ENCODE results near the gene SYT11. TPM values are rescaled to one million over a fixed set of nuclear protein-coding genes. Genes with fewer than 3 reads are reported as not detected.
"Not testable (repeated sequence)": the region's sequence is repeated elsewhere in the genome, so short reads cannot be mapped to it uniquely, and the experiment has no call there.

Gene SYT11
- total RNA-seq, 4 donors from 2014 or later, result 1.7 to 4.0 (median 3.5) TPM

GRCh38 chr1:155919801-155920200 lies 60.4 kb downstream of the SYT11 start:
- TF ChIP-seq POLR2A (IDR thresholded peaks at IDR 0.05) (no peak), CTCF (IDR thresholded peaks at IDR 0.05) (no peak)
- intact Hi-C loops (cut with DNase I; ENCODE audit: low total_unique reads), result no loop called here
- 94 to 98% methylated on average over 2 of the region's 2 CpGs for WGBS, 2 donors
- H3K4me3 ChIP-seq (ENCODE audit: low read depth, poor library complexity, severe bottlenecking), result no peak overlapping the region
- no peak for DNase-seq (ENCODE audit: low spot score in 2 of 2)

GRCh38 chr1:155920717-155921116 lies 61.4 kb downstream of the SYT11 start:
- DNase-seq (ENCODE audit: low spot score in 2 of 2), result no peak
- H3K4me3 ChIP-seq (ENCODE audit: low read depth, poor library complexity, severe bottlenecking), result no peak overlapping the region
- TF ChIP-seq CTCF (IDR thresholded peaks at IDR 0.05), result no peak
- TF ChIP-seq POLR2A (IDR thresholded peaks at IDR 0.05), result no peak
- intact Hi-C loops (cut with DNase I; ENCODE audit: low total_unique reads), result no loop called here
- 90 to 100% methylated on average over 3 of the region's 3 CpGs for WGBS, 2 donors

- TF ChIP-seq CTCF (IDR thresholded peaks at IDR 0.05), result no peak
- TF ChIP-seq POLR2A (IDR thresholded peaks at IDR 0.05), result no peak
- WGBS, 2 donors, result 94 to 100% methylated on average over 2 of the region's 2 CpGs
- H3K4me3 ChIP-seq (ENCODE audit: low read depth, poor library complexity, severe bottlenecking), result no peak overlapping the region
- intact Hi-C loops (cut with DNase I; ENCODE audit: low total_unique reads), result no loop called here
- no peak for DNase-seq (ENCODE audit: low spot score in 2 of 2)
These were observed 66.1 kb downstream of the SYT11 start for GRCh38 chr1:155925506-155925905.

- WGBS, 2 donors, result 51 to 58% methylated on average over 5 of the region's 5 CpGs
These were observed 69.7 kb downstream of the SYT11 start for GRCh38 chr1:155929057-155929456.

GRCh38 chr1:155930725-155931124 lies 71.4 kb downstream of the SYT11 start:
- intact Hi-C loops (cut with DNase I; ENCODE audit: low total_unique reads); H3K4me3 ChIP-seq (ENCODE audit: low read depth, poor library complexity, severe bottlenecking): not testable (repeated sequence)
- DNase-seq (ENCODE audit: low spot score in 2 of 2), result peak in 1 of 2 donors; percentile 65
- WGBS, 2 donors, result 72 to 77% methylated on average over 10 of the region's 10 CpGs

More at GRCh38 chr1:155929057-155929456, 69.7 kb downstream of the SYT11 start:
- intact Hi-C loops (cut with DNase I; ENCODE audit: low total_unique reads), result no loop called here
- DNase-seq (ENCODE audit: low spot score in 2 of 2), result no peak
- H3K4me3 ChIP-seq (ENCODE audit: low read depth, poor library complexity, severe bottlenecking), result no peak overlapping the region
- TF ChIP-seq POLR2A (IDR thresholded peaks at IDR 0.05) (no peak), CTCF (IDR thresholded peaks at IDR 0.05) (no peak)

- intact Hi-C loops (cut with DNase I; ENCODE audit: low total_unique reads), result no loop called here
- TF ChIP-seq CTCF (IDR thresholded peaks at IDR 0.05), result no peak
- TF ChIP-seq POLR2A (IDR thresholded peaks at IDR 0.05), result no peak
- H3K4me3 ChIP-seq (ENCODE audit: low read depth, poor library complexity, severe bottlenecking), result no peak overlapping the region
- 60 to 63% methylated on average over 7 of the region's 7 CpGs for WGBS, 2 donors
- DNase-seq (ENCODE audit: low spot score in 2 of 2), result peak in 1 of 2 donors; percentile 80
These were observed 72.1 kb downstream of the SYT11 start for GRCh38 chr1:155931332-155932038.

Data from lower leg skin (tissue), 4 donors.